HG02852 (cell line): ENCODE results near the gene FAF2.
"Not testable (repeated sequence)": the region's sequence is repeated elsewhere in the genome, so short reads cannot be mapped to it uniquely, and the experiment has no call there.

Experiments used
- ATAC-seq: cut with Tn5 transposase; IDR thresholded peaks from one replicate; pipeline ENCODE4 v1.9.1; 2021; ENCODE audit warnings: mild to moderate bottlenecking, moderate library complexity; ENCODE audit not compliant: unreplicated experiment

Gene FAF2

GRCh38 chr5:176541338-176542134 lies 93.4 kb downstream of the FAF2 start:
- ATAC-seq = no peak

DNA sequence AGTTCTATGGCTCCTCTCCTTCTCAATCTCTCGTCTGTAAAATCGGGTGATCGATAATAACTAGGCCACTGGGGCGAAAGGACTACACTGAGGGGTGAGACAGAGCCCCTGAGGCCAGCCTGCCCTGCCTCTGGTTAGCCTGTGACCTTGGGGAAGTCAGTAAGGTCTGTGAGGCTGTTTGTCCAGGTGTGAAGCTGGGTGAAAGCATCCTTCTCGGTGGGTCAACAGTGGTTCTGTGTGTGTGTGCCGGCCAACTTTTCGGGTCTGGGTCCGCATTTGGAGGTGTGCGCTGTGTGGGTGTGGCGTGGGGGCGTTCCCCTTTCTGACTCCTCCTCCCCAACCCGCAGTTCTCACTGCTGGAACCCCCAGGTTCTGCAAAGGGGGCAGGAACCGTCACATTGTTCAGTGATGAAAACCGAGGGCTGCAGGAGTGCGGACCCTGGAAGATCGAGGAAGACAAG lies 94.0 kb downstream of the FAF2 start:
- no peak for ATAC-seq

GRCh38 chr5:176542596-176543427 lies 94.6 kb downstream of the FAF2 start:
- peak; percentile 46 for ATAC-seq

DNA sequence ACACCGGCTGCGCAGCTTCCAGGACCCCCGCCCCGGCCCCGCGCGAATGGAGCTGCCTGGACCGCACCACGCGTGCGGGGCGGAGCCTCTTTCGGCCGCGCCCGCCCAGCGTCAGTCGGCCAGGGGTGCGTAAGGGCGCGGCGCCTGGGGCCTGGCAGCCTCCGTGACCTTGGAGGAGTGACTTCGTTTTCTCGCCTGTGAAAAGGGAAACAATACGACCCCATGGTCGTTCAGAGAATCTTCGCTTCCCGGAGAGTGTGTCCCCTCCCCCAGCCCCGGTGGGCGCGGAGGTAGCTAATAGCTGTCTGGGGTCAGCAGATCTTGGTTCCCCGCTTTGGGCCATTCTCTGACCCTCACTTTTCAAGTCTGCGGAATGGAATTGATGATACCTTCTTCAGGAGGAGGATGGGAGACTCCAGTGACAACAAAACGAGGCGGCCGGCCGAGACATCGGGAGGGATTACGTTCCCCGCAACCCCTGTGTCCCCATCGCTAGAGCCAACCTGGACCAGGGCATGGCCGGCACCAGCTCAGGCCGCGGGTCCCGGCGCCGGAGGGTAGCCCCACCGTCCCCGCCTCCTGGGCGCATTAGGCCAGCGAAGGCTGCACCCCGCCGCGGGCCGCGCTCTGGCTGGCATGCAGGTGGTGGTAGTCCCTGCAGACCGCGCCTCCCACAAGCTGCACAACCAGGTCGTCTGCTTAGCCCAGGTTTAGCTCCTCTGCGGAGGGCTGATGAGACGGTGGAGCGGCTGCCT lies 95.4 kb downstream of the FAF2 start:
- peak; percentile 70 for ATAC-seq

GRCh38 chr5:176545388-176545736 lies 97.2 kb downstream of the FAF2 start:
- ATAC-seq = no peak

GRCh38 chr5:176545737-176546509 lies 97.7 kb downstream of the FAF2 start:
- ATAC-seq = no peak

GRCh38 chr5:176547802-176548201 lies 99.6 kb downstream of the FAF2 start:
- ATAC-seq = no peak

- no peak for ATAC-seq
Observed at GRCh38 chr5:176548967-176549444, 100.8 kb downstream of the FAF2 start, which contains the start of gene CDHR2. TSS of gene CDHR2 (plus strand) at chr5:176549342. CDS start at chr5:176565353, 16,011 bp downstream.

- ATAC-seq = no peak
Observed at GRCh38 chr5:176549871-176550270, 101.7 kb downstream of the FAF2 start.

DNA sequence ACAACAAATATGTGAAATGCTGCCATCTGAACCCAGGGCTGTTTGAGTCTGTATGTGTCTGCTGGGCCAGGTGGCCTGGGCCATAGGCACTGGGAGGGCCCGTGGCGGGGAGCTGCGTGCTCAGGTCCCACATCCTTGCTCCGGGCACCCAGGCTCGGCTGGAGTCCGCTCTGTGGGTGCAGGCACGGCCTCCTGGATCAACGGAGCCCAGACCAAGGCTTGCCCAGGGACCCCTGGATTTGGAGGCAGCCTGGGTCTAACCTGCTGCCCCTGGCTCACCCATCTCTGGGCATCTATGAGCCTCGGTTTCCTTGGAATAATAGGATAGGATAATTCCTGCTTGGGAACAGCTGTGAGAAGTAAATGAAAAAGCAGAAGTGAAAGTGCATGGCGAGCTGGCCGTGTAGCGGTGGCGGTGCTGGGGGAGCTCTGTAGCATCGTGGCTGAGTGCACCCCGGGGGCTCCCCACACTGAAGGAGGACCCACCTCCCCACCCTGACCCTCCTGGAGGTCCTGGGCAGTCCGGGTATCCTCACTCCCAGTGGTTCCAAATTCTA lies 102.2 kb downstream of the FAF2 start:
- no peak for ATAC-seq

- ATAC-seq = not testable (repeated sequence)
Observed at GRCh38 chr5:176550937-176551336, 102.8 kb downstream of the FAF2 start.

GRCh38 chr5:176552332-176552869 lies 104.2 kb downstream of the FAF2 start:
- ATAC-seq = no peak

DNA sequence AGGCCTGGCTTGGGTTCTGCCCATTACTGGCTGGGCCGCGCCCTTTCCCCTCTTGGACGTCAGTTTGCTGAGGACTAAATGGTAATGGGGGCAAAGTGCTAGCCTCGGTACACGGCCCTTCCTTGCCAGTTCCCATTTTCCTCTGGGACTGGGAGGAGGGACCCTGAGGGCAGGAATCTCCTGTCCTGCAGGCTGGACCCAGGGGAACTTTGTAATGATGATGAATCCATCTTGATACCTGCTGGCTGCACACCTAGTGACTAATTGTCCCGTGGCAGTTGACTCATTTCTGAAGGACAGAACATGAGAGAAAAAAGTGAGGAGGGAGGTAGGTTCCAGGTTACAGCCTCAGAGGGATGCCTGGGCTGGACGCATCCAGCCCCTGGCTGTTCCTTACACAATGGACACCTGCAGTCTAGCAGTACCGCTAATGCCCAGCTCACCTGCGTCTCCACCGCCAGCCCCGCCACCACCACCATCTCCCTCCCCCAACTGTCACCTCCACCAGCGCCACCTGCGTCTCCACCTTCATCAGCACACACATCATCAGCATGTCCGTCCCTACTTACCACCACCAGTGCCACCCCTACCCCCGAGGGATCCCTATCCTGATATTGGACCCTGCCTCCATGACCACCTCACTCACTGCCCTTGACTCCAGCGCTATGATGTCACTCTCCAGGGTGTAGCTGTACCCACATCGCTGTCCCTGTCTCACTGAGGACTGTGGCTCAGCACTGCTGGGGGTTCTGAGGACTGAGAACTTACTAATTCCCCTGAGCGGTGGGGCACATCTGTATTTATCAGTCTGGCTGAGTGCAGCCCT lies 105.3 kb downstream of the FAF2 start:
- ATAC-seq = no peak

DNA sequence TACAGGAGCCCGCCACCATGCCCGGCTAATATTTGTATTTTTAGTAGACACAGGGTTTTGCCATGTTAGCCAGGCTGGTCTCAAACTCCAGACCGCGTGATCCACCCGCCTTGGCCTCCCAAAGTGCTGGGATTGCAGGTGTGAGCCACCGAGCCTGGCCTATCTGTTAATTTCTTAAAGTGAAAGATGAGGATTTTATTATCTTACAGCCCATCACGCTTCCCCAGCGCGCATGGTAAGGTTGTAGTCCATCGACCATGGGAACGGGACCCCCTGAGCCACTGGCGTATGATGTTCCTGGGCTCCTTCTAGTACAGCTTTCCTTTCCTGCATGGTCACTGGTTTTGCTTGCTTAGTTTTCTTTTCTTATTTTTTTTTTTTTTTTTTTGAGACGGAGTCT lies 109.7 kb downstream of the FAF2 start:
- ATAC-seq = no peak
